Ovary (tissue), 3 donors: ENCODE measurements around the gene CFAP44.

Source experiments
- POLR2A ChIP-seq: fragments of 450-650 bp; IDR thresholded peaks from one replicate; pipeline ENCODE4 v1.6.1; 2017; ENCODE audit warnings: antibody characterized with exemption, mild to moderate bottlenecking, moderate library complexity
- TF ChIP-seq, protein P1 (sequence below), 3 donors: fragments of 450-650 bp in 2 of 3; fragments of 200-600 bp in 1 of 3; IDR thresholded peaks; one replicate each; pipeline versions ENCODE4 v1.5.1 to v1.8.0; 2016 to 2022; ENCODE audit warnings: antibody characterized with exemption in 3 of 3, mild to moderate bottlenecking in 1 of 3
- donor health status: DM: no; HTN: no; CAD: no.

DNA sequence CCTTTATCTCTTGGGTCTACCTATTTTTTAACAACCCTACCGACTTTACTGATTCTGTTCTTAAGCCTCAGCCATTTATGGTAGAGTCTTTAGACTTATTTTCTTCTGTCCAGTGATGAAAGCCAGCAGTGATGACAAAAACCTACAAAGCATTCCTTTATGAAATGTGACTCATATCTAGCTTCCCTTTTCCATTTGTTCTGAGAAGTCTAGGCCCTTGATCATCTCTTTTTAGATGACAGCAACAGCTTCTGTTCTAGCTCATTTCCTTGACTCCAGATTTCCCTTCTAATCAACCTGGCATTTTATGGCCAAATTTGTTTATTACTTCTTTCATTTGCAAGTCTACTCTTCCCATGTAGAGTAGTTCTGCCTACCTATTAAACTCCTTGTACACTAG, 36.1 kb downstream of the CFAP44 start:
- TF ChIP-seq POLR2A, result no peak
- TF ChIP-seq, protein P1, sequence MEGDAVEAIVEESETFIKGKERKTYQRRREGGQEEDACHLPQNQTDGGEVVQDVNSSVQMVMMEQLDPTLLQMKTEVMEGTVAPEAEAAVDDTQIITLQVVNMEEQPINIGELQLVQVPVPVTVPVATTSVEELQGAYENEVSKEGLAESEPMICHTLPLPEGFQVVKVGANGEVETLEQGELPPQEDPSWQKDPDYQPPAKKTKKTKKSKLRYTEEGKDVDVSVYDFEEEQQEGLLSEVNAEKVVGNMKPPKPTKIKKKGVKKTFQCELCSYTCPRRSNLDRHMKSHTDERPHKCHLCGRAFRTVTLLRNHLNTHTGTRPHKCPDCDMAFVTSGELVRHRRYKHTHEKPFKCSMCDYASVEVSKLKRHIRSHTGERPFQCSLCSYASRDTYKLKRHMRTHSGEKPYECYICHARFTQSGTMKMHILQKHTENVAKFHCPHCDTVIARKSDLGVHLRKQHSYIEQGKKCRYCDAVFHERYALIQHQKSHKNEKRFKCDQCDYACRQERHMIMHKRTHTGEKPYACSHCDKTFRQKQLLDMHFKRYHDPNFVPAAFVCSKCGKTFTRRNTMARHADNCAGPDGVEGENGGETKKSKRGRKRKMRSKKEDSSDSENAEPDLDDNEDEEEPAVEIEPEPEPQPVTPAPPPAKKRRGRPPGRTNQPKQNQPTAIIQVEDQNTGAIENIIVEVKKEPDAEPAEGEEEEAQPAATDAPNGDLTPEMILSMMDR (IDR thresholded peaks at IDR 0.05), result no peak
